Kidney (tissue), 22 donors: ENCODE data around the gene TLL2. TPM values are rescaled to one million over a fixed set of nuclear protein-coding genes. Genes with fewer than 3 reads are reported as not detected.

Source experiments
- DNase-seq, 5 donors: peaks; one replicate each; pipeline ENCODE4 v3.0.0-alpha.2; 2013 to 2020
- FAIRE-seq: peaks from 2 replicates; lab custom pipeline; 2012; peaks lifted over from hg19 to GRCh38; lab: Jason Lieb, UNC
- H3K27ac ChIP-seq, 2 donors: one replicate each; pipeline ENCODE4 v1.7.0; 2013; ENCODE audit warnings: low read depth in 2 of 2, low read length in 2 of 2, inconsistent platforms in 1 of 2
- H3K27me3 ChIP-seq: one replicate; pipeline ENCODE4 v1.7.1; 2013; ENCODE audit warnings: low read length, inconsistent platforms; ENCODE audit not compliant: control insufficient read depth, insufficient read depth
- H3K36me3 ChIP-seq, 3 donors: one replicate each; pipeline versions ENCODE4 v1.7.0 to v1.7.1; 2013; ENCODE audit warnings: low read length in 3 of 3, control low read depth in 1 of 3, inconsistent platforms in 1 of 3; ENCODE audit not compliant: insufficient read depth in 3 of 3, control insufficient read depth in 2 of 3
- H3K4me1 ChIP-seq, 3 donors: one replicate each; pipeline versions ENCODE4 v1.7.0 to v1.7.1; 2013; ENCODE audit warnings: low read length in 3 of 3, inconsistent platforms in 1 of 3, low read depth in 1 of 3; ENCODE audit not compliant: control insufficient read depth in 2 of 3, insufficient read depth in 2 of 3
- H3K4me3 ChIP-seq, 3 donors: one replicate each; pipeline versions ENCODE4 v1.7.0 to v1.8.1; 2013; ENCODE audit warnings: low read length in 3 of 3, control low read depth in 1 of 3, inconsistent platforms in 1 of 3
- H3K9ac ChIP-seq, 3 donors: one replicate each; pipeline versions ENCODE4 v1.7.0 to v1.7.1; 2013; ENCODE audit warnings: low read length in 3 of 3, control low read depth in 1 of 3, inconsistent platforms in 1 of 3
- H3K9me3 ChIP-seq, 3 donors: one replicate each; pipeline versions ENCODE4 v1.7.0 to v1.7.1; 2013; ENCODE audit warnings: low read length in 3 of 3, control low read depth in 1 of 3, inconsistent platforms in 1 of 3; ENCODE audit not compliant: control insufficient read depth in 2 of 3, insufficient read depth in 1 of 3
- intact Hi-C: fragments of 100-400 bp; cut with DNase I; formaldehyde crosslinking; loops from one replicate; pipeline ENCODE4 v1.11.1; 2022
- long read RNA-seq, 10 donors: library from polyadenylated mRNA in 1 of 10; unstranded in 1 of 10; transcript quantifications; one replicate each; pipeline ENCODE4 v2.0.0 and lab custom pipeline, GENCODE V29; 2021 to 2026
- polyA plus RNA-seq: library from polyadenylated mRNA; stranded (reverse); fragments of 350-450 nt; fragmentation: Illumina TruSeq; extraction: RNeasy Lipid Tissue Mini Kit (QIAGEN cat#74804); gene quantifications from one replicate; pipeline ENCODE4 v1.2.3, GENCODE V29; 2014; ENCODE audit warnings: low read depth, low replicate concordance; ENCODE audit not compliant: insufficient read depth
- total RNA-seq: library from RNA; stranded (reverse); fragmentation: NEBNext Ultra II Directional; extraction: Animal tissue kit (Norgen Biotek cat#: 25700); gene quantifications from one replicate; pipeline ENCODE4 v1.2.1, GENCODE V29; 2021
- TF ChIP-seq, protein P1 (sequence below): IDR thresholded peaks from 3 replicates; pipeline ENCODE4 v1.5.1; 2012; ENCODE audit warnings: mild to moderate bottlenecking, moderate library complexity, borderline replicate concordance; ENCODE audit not compliant: insufficient read depth; ENCODE audit errors: extremely low read depth
- donor health status: control.
- donor health status: control.
- donor health status: control.
- donor health status: control.
- donor health status: control.
- donor health status: DM: yes; HTN: yes; CAD: no.
- donor health status: Normal renal cell carcinoma (clear cell type).

Gene TLL2
- total RNA-seq, result 0.98 TPM
- 0.39 TPM for polyA plus RNA-seq
- long read RNA-seq, donor 1, result 0 reads
- long read RNA-seq, donor 2, result 0 reads
- long read RNA-seq, donor 3, result 0 reads
- long read RNA-seq, donor 4, partial matches to known transcripts, result 0 of 1 reads
- long read RNA-seq, donor 4, other reads (novel, unspliced or antisense), result 0 of 1 reads
- long read RNA-seq, donor 5, result 0 reads
- long read RNA-seq, donor 6, result 0 reads
- long read RNA-seq, donor 7, result 0 reads
- long read RNA-seq, donor 8, result 0 reads
- long read RNA-seq, donor 9, result 0 reads
- long read RNA-seq, donor 10, result 0 reads

DNA sequence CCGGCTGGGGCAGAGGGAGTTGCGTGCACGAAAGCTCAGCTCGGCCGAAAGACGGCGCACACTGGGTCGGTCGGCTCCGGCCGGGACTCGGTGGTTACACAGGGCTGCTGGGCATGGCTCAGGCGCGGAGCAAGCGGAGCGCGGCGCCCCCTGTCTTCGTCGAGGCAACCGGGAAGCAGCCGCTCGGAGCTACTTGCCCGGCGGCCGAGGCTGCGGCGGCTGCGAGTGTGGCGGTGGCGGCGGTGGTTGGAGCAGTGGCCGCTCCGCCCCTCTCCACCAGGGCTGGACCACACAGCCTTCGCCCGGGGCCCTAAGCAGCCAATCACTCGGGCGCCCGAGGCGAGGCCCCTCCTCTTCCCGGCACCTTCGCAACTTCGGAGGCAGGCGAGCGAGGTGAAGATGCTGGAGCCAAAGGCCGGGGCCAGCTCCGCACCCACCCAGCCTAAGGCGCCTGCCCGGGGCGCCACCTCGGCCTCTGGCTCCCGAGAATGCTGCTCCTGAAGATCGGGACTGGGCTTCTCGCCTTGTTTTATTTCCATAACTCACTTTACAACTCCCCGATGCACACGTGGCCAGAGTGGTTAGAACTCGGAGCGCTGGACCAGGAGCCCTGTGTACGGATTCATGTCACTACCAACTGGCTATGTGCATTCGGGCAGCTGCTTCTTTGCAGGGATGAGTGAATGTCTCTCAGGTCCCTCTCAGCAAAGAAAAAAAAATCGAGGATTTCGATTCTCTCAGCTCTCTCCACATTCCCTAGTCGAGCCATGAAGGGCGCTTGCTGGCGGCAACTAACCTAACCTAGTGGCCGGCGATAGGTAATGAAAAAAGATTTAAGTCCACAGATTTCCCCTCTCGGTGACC lies at the start of gene TLL2:
TLL2 (minus strand) TSS at position 229 of the 864 bp plus-strand sequence. CDS start 241 bp downstream, outside the sequence.
- no peak within 1 kb of the TSS for H3K9ac ChIP-seq
- no peak within 1 kb of the TSS for H3K27ac ChIP-seq
- intact Hi-C loops, result no loop called here

DNA sequence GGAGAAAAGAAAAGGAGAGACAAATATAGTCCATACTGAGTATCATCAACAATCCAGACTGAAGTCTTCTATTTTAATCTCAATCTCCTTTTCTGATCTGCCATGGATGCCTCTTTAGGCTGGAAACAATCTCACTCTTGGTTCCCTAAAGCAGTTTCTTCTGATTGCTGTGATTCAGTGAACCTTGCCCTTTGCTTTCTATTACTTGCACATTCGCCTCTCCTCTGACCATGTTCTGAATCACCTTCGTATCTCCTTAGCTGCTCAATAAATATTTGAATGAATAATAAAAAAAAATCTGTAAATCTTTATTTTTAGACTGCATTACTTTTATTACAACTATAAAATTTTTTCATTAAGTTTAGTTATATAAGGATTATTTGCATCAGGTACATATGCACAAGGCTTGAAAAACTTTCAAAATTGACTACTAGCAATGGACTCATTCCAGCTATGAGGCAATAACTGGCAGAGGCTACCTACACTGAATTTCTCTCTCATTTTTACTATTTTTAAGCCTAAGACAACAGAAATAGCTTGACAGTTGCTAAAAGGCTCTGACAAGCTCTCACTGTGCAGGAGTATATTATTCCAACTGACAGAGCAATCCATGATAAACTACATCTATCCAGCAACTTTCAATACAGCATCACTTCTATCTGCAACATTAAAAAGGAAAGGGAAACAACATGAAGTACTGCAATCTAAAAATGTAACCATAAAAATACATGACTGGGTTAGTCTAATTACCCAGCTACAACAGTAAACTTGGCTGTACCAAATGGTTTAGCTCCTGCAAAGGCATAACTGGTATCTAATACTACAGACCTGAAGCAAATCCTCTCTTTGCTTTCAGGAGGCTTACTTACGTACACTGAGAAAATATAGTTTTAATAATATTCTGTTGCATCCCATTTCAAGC lies 47.5 kb upstream of the TLL2 start:
- Histone ChIP-seq H3K9ac (no peak overlapping the region), H3K27ac (no peak overlapping the region), H3K4me1 (peaks cover 0 to 6% (median 0%) of the 10 kb centered on the region in 3 donors), H3K36me3 (peaks cover 8 to 11% (median 9%) of the 10 kb centered on the region in 3 donors), H3K27me3 (no peaks in the 10 kb centered on the region), H3K4me3 (no peak overlapping the region), H3K9me3 (no peaks in the 10 kb centered on the region)
- TF ChIP-seq, protein P1, sequence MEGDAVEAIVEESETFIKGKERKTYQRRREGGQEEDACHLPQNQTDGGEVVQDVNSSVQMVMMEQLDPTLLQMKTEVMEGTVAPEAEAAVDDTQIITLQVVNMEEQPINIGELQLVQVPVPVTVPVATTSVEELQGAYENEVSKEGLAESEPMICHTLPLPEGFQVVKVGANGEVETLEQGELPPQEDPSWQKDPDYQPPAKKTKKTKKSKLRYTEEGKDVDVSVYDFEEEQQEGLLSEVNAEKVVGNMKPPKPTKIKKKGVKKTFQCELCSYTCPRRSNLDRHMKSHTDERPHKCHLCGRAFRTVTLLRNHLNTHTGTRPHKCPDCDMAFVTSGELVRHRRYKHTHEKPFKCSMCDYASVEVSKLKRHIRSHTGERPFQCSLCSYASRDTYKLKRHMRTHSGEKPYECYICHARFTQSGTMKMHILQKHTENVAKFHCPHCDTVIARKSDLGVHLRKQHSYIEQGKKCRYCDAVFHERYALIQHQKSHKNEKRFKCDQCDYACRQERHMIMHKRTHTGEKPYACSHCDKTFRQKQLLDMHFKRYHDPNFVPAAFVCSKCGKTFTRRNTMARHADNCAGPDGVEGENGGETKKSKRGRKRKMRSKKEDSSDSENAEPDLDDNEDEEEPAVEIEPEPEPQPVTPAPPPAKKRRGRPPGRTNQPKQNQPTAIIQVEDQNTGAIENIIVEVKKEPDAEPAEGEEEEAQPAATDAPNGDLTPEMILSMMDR, result no peak
- DNase-seq (no peak), FAIRE-seq (peak; percentile 29)
- intact Hi-C loops, result no loop called here

More for the DNA sequence above, at the start of gene TLL2:
- Histone ChIP-seq H3K27me3 (no peaks in the 10 kb centered on the region), H3K36me3 (no peaks in the 10 kb centered on the region), H3K4me1 (peaks cover 0 to 15% (median 7%) of the 10 kb centered on the region in 3 donors), H3K4me3 (peak within 1 kb of the TSS in 2 of 3 donors; percentile 39 to 52), H3K9me3 (no peaks in the 10 kb centered on the region)
- TF ChIP-seq, protein P1, result peak; percentile 53
- DNase-seq, result peak; percentile 93 to 95 (median 93)
- FAIRE-seq, result no peak

DNA sequence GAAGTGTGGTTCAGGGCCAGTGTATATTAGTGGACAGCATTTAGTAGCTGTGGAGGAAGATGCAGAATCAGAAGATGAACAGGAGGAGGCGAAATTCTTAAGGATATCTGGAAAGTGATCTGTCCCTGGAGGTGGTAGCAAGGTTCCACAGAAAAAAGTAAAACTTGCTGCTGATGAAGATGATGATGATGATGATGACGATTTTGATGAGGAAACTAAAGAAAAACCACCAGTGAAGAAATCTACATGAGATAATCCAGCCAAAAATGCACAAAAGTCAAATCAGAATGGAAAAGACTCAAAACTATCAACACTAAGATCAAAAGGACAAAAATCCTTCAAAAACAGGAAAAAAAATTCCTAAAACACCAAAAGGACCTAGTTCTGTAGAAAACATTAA lies 46.8 kb upstream of the TLL2 start:
- DNase-seq, result no peak
- intact Hi-C loops, result no loop called here
- peaks cover 8 to 11% (median 9%) of the 10 kb centered on the region in 3 donors for H3K36me3 ChIP-seq
- H3K4me3 ChIP-seq, result no peak overlapping the region
- H3K9ac ChIP-seq, result no peak overlapping the region
- H3K27me3 ChIP-seq, result no peaks in the 10 kb centered on the region
- no peak for FAIRE-seq
- H3K9me3 ChIP-seq, result no peaks in the 10 kb centered on the region
- no peak overlapping the region for H3K27ac ChIP-seq
- peaks cover 0 to 6% (median 0%) of the 10 kb centered on the region in 3 donors for H3K4me1 ChIP-seq
- TF ChIP-seq, protein P1, result no peak
